ENCODE data around the gene SLC30A10.
"Not testable (repeated sequence)": the region's sequence is repeated elsewhere in the genome, so short reads cannot be mapped to it uniquely, and the experiment has no call there.

Gene SLC30A10

DNA sequence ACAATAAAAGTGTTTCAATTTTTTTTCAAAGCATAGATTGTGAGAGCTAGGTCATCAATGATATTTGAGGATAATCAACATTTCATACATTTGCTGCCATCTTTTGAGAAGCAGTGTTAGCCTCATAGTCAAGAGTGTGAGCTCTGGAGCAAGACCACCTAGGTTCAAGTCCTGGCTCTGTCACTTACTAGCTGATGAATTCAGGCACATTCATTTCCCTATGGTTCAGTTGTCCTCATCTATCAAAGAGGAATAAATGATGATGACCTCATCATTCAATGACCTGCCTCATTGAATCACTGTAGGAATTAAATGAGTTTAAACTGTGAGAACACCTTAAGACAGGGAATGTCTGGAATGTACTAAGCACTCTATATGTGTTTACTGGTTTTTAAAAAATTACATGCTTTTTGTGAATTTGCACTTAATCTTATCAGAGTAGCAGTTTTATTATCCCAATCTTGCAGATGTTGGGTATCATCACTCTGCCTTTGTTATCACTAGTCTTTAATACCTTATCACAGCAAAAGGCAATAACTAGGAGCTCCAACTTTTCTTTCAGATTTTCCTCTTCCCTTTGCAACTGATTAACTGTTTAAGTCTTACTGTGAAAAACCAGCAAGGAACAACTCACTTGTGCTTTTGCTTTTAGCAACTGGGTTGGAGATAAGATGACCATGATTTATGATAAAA lies 47.4 kb downstream of the SLC30A10 start:
- Mint-ChIP-seq H3K27ac (ENCODE audit: low read depth) (no peak overlapping the region), H3K4me3 (no peak overlapping the region), H3K36me3 (ENCODE audit: insufficient read depth) (no peaks in the 10 kb centered on the region), H3K9me3 (peaks cover 9% of the 10 kb centered on the region), H3K4me1 (no peaks in the 10 kb centered on the region), H3K27me3 (peaks cover 33% of the 10 kb centered on the region)
- ATAC-seq (replicated peaks; ENCODE audit: extremely low read depth, poor library complexity, severe bottlenecking) = no peak
- no peak for DNase-seq (ENCODE audit: low spot score in 2 of 2)

DNA sequence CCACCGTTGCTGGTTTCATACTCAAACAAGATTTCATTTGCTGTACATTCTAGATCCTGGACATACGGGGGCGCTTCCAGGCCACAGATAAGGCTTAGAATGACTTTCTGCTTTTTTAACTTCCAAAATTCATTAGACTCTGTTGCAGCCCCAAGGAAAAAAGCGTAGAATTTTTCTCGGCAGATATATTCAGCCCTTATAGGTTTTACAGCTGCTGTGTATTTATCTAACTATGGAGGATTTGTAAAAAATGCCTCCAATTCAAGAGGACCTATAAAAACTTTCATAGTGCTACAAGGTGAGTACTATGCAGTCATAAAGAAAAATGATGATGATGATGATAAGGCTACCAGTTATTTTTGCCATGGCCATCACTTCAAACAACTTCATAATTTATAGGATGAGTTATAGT lies 51.6 kb downstream of the SLC30A10 start:
- Mint-ChIP-seq H3K4me3 (no peak overlapping the region), H3K36me3 (ENCODE audit: insufficient read depth) (no peaks in the 10 kb centered on the region), H3K4me1 (no peaks in the 10 kb centered on the region), H3K9me3 (no peaks in the 10 kb centered on the region), H3K27ac (ENCODE audit: low read depth) (no peak overlapping the region), H3K27me3 (peaks cover 13% of the 10 kb centered on the region)
- no peak for ATAC-seq (replicated peaks; ENCODE audit: extremely low read depth, poor library complexity, severe bottlenecking)
- DNase-seq (ENCODE audit: low spot score in 2 of 2) = no peak

DNA sequence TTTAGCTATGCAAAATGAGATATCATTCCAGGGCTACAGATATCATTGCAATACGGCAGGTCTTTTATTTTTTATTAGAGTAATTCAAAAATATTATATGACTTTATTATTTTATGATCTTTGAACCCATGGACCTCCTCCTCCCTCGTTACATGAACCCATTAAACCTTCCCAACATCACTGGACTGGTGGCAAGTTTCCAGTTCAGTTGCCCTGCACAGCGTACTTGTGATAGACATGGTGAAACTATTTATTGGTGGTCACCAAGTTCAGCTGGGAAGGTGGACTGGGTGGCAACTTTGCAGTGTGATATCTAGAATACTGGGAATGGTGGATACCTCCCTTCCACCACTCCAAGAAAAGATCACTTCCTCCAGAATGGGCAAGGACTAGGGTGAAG lies 52.5 kb downstream of the SLC30A10 start:
- ATAC-seq (replicated peaks; ENCODE audit: extremely low read depth, poor library complexity, severe bottlenecking) (no peak), DNase-seq (ENCODE audit: low spot score in 2 of 2) (no peak)
- no peak overlapping the region for H3K27ac Mint-ChIP-seq (ENCODE audit: low read depth)
- H3K27me3 Mint-ChIP-seq = peaks cover 13% of the 10 kb centered on the region
- H3K36me3 Mint-ChIP-seq (ENCODE audit: insufficient read depth) = no peaks in the 10 kb centered on the region
- no peaks in the 10 kb centered on the region for H3K4me1 Mint-ChIP-seq
- H3K4me3 Mint-ChIP-seq = no peak overlapping the region
- no peaks in the 10 kb centered on the region for H3K9me3 Mint-ChIP-seq

DNA sequence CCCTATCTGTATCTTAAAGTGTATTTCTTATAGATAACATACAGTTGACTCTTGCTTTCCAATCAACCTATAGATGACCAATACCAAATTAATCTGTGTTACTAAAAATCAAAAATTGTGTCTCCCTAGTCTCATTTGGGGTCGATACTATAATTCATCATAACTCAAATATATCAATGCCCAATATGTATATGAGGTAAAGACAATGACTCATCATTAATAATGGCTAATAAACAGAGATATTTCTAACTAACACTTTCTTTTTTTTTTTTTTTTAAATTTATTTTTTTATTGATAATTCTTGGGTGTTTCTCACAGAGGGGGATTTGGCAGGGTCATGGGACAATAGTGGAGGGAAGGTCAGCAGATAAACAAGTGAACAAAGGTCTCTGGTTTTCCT lies 55.8 kb downstream of the SLC30A10 start:
- not testable (repeated sequence) for DNase-seq (ENCODE audit: low spot score in 2 of 2); H3K4me3 Mint-ChIP-seq; H3K9me3 Mint-ChIP-seq; H3K36me3 Mint-ChIP-seq (ENCODE audit: insufficient read depth); H3K27ac Mint-ChIP-seq (ENCODE audit: low read depth); ATAC-seq (replicated peaks; ENCODE audit: extremely low read depth, poor library complexity, severe bottlenecking); H3K4me1 Mint-ChIP-seq
- peaks cover 13% of the 10 kb centered on the region for H3K27me3 Mint-ChIP-seq

DNA sequence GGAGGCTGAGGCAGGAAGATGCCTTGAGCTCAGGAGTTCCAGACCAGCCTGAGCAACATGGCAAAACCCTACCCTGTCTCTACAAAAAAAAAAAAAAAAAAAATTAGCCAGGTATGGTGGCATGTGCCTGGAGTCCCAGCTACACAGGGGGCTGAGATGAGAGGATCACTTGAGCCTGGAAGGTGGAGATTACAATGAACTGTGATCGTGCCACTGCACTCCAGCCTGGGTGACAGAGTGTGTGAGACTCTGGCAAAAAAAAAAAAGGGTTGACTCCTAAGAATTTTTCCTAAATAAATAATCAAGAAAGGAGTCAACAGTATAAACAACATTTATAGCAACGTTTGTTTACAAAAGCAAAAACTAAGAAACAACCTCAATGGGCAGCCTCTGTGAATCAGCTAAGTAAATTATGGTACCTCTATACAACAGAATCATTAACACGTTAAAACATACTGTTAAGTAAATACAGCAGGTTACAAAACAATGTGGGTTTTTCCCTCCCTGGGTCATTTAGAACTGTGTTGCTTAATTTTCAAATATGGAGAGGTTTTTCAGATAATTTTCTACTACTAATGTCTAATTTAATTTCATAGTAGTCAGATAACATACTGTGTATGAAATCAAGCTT lies 56.8 kb downstream of the SLC30A10 start:
- H3K4me1 Mint-ChIP-seq = no peaks in the 10 kb centered on the region
- peaks cover 13% of the 10 kb centered on the region for H3K27me3 Mint-ChIP-seq
- H3K4me3 Mint-ChIP-seq = no peak overlapping the region
- no peak for DNase-seq (ENCODE audit: low spot score in 2 of 2)
- no peaks in the 10 kb centered on the region for H3K9me3 Mint-ChIP-seq
- H3K36me3 Mint-ChIP-seq (ENCODE audit: insufficient read depth) = no peaks in the 10 kb centered on the region
- H3K27ac Mint-ChIP-seq (ENCODE audit: low read depth) = no peak overlapping the region
- ATAC-seq (replicated peaks; ENCODE audit: extremely low read depth, poor library complexity, severe bottlenecking) = no peak

DNA sequence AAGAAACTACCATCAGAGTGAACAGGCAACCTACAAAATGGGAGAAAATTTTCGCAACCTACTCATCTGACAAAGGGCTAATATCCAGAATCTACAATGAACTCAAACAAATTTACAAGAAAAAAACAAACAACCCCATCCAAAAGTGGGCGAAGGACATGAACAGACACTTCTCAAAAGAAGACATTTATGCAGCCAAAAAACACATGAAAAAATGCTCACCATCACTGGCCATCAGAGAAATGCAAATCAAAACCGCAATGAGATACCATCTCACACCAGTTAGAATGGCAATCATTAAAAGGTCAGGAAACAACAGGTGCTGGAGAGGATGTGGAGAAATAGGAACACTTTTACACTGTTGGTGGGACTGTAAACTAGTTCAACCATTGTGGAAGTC lies 59.7 kb downstream of the SLC30A10 start:
- not testable (repeated sequence) for H3K36me3 Mint-ChIP-seq (ENCODE audit: insufficient read depth); H3K9me3 Mint-ChIP-seq; H3K4me3 Mint-ChIP-seq

More for the DNA sequence above, 59.7 kb downstream of the SLC30A10 start:
- H3K4me1 Mint-ChIP-seq; DNase-seq (ENCODE audit: low spot score in 2 of 2); H3K27ac Mint-ChIP-seq (ENCODE audit: low read depth); ATAC-seq (replicated peaks; ENCODE audit: extremely low read depth, poor library complexity, severe bottlenecking); H3K27me3 Mint-ChIP-seq: not testable (repeated sequence)

Data from central memory CD8-positive, alpha-beta T cell (primary cell).